CD4-positive, CD25-positive, alpha-beta regulatory T cell (primary cell): ENCODE results near the gene MGST2. TPM values are rescaled to one million over a fixed set of nuclear protein-coding genes. Genes with fewer than 3 reads are reported as not detected.

ENCODE experiments used
- ATAC-seq, 2 donors: fragments of 150-1000 bp; cut with Tn5 transposase; one replicate each; pipeline ENCODE4 v1.10.0; 2021; ENCODE audit warnings: low read depth in 2 of 2, moderate number of reproducible peaks in 2 of 2, moderate library complexity in 1 of 2
- DNase-seq, 3 donors: peaks; one replicate each; pipeline versions ENCODE4 v3.0.0 to v3.0.0-alpha.2; 2012 to 2022; ENCODE audit warnings: mixed read lengths in 1 of 3
- H3K27ac ChIP-seq: one replicate; pipeline ENCODE4 v1.7.0; 2013; ENCODE audit warnings: mild to moderate bottlenecking, low read length; ENCODE audit not compliant: insufficient read depth, poor library complexity, severe bottlenecking
- H3K27me3 ChIP-seq: one replicate; pipeline ENCODE4 v1.7.0; 2013; ENCODE audit warnings: low read length; ENCODE audit not compliant: control insufficient read depth, insufficient read depth
- H3K36me3 ChIP-seq: one replicate; pipeline ENCODE4 v1.7.0; 2013; ENCODE audit warnings: mild to moderate bottlenecking, low read length, moderate library complexity; ENCODE audit not compliant: control insufficient read depth, insufficient read depth
- H3K4me1 ChIP-seq: 2 replicates; pipeline ENCODE4 v1.7.0; 2013; ENCODE audit warnings: mild to moderate bottlenecking, low read length; ENCODE audit not compliant: insufficient read depth, control insufficient read depth, poor library complexity, severe bottlenecking
- H3K4me3 ChIP-seq: one replicate; pipeline ENCODE4 v1.7.0; 2013; ENCODE audit warnings: low read depth, mild to moderate bottlenecking, low read length, moderate library complexity
- H3K9me3 ChIP-seq, 2 experiments: 1 replicate in 1 of 2; 2 replicates in 1 of 2; pipeline ENCODE4 v1.7.0; 2013; ENCODE audit warnings: low read length in 2 of 2, mild to moderate bottlenecking in 1 of 2, moderate library complexity in 1 of 2; ENCODE audit not compliant: control insufficient read depth in 2 of 2
- H3K27ac Mint-ChIP-seq, 3 donors: one replicate each; pipeline ENCODE4 v1.8.0; 2020 to 2022; ENCODE audit warnings: mild to moderate bottlenecking in 3 of 3, mixed read lengths in 3 of 3, moderate library complexity in 2 of 3
- H3K27me3 Mint-ChIP-seq: one replicate; pipeline ENCODE4 v1.8.0; 2022; ENCODE audit warnings: mild to moderate bottlenecking, mixed read lengths
- H3K36me3 Mint-ChIP-seq: one replicate; pipeline ENCODE4 v1.8.0; 2020; ENCODE audit warnings: mixed read lengths
- H3K4me1 Mint-ChIP-seq, 4 donors: one replicate each; pipeline ENCODE4 v1.8.0; 2020 to 2022; ENCODE audit warnings: mixed read lengths in 4 of 4, mild to moderate bottlenecking in 1 of 4
- H3K4me3 Mint-ChIP-seq, 4 donors: one replicate each; pipeline ENCODE4 v1.8.0; 2020 to 2022; ENCODE audit warnings: mild to moderate bottlenecking in 4 of 4, mixed read lengths in 4 of 4, moderate library complexity in 3 of 4
- H3K9me3 Mint-ChIP-seq, 7 donors: one replicate each; pipeline ENCODE4 v1.8.0; 2020 to 2022; ENCODE audit warnings: mixed read lengths in 7 of 7, mild to moderate bottlenecking in 3 of 7, moderate library complexity in 2 of 7
- polyA plus RNA-seq, 4 donors: library from polyadenylated mRNA; unstranded; fragments of 300-500 nt; fragmentation: Illumina TruSeq; gene quantifications; one replicate each; pipeline ENCODE4 v1.2.3, GENCODE V29; 2021
- total RNA-seq: library from RNA; stranded (reverse); gene quantifications from one replicate; pipeline ENCODE4 v1.2.3, GENCODE V29; 2022

MGST2 gene
- total and polyA plus RNA-seq, 5 donors from 2014 or later = 12.3 to 64.9 (median 44.6) TPM

GRCh38 chr4:139685180-139685579 is 19.6 kb downstream of the MGST2 start:
- Mint-ChIP-seq H3K27me3 (no peaks in the 10 kb centered on the region), H3K27ac (peak overlapping the region; percentile 7 to 57 (median 7)), H3K4me3 (no peak overlapping the region), H3K36me3 (peaks cover 30% of the 10 kb centered on the region), H3K4me1 (peaks cover 12 to 27% (median 21%) of the 10 kb centered on the region in 4 donors), H3K9me3 (peaks cover 0 to 5% (median 0%) of the 10 kb centered on the region in 7 donors)
- Histone ChIP-seq H3K27ac (peak overlapping the region; percentile 41), H3K27me3 (no peaks in the 10 kb centered on the region), H3K9me3 (peaks cover 0 to 10% of the 10 kb centered on the region in 2 experiments), H3K4me3 (no peak overlapping the region), H3K36me3 (no peaks in the 10 kb centered on the region), H3K4me1 (no peaks in the 10 kb centered on the region)
- peak in 1 of 2 donors; percentile 46 for ATAC-seq
- peak in 2 of 3 donors; percentile 5 to 56 for DNase-seq

- Mint-ChIP-seq H3K36me3 (peaks cover 27% of the 10 kb centered on the region), H3K27ac (peak overlapping the region in 1 of 3 donors; percentile 38), H3K4me3 (no peak overlapping the region), H3K9me3 (peaks cover 0 to 5% (median 0%) of the 10 kb centered on the region in 7 donors), H3K27me3 (no peaks in the 10 kb centered on the region), H3K4me1 (peaks cover 14 to 24% (median 18%) of the 10 kb centered on the region in 4 donors)
- Histone ChIP-seq H3K36me3 (no peaks in the 10 kb centered on the region), H3K27ac (no peak overlapping the region), H3K4me3 (no peak overlapping the region), H3K4me1 (no peaks in the 10 kb centered on the region), H3K27me3 (no peaks in the 10 kb centered on the region), H3K9me3 (peaks cover 0 to 10% of the 10 kb centered on the region in 2 experiments)
- DNase-seq = no peak
- no peak for ATAC-seq
Measured at GRCh38 chr4:139686130-139686529, 20.5 kb downstream of the MGST2 start.

GRCh38 chr4:139686988-139687387 is 21.4 kb downstream of the MGST2 start:
- H3K27me3 Mint-ChIP-seq = no peaks in the 10 kb centered on the region

GRCh38 chr4:139689093-139689722 is 23.6 kb downstream of the MGST2 start:
- H3K36me3 ChIP-seq = peaks cover 2% of the 10 kb centered on the region
- H3K27me3 Mint-ChIP-seq = no peaks in the 10 kb centered on the region

More at GRCh38 chr4:139686988-139687387, 21.4 kb downstream of the MGST2 start:
- no peaks in the 10 kb centered on the region for H3K27me3 ChIP-seq
- H3K27ac ChIP-seq = no peak overlapping the region
- no peaks in the 10 kb centered on the region for H3K4me1 ChIP-seq
- Mint-ChIP-seq H3K27ac (no peak overlapping the region), H3K4me3 (no peak overlapping the region), H3K9me3 (peaks cover 0 to 5% (median 0%) of the 10 kb centered on the region in 7 donors), H3K36me3 (peaks cover 27% of the 10 kb centered on the region), H3K4me1 (peaks cover 14 to 24% (median 18%) of the 10 kb centered on the region in 4 donors)
- no peak for ATAC-seq
- no peak for DNase-seq
- no peak overlapping the region for H3K4me3 ChIP-seq
- H3K9me3 ChIP-seq = peaks cover 0 to 10% of the 10 kb centered on the region in 2 experiments
- H3K36me3 ChIP-seq = no peaks in the 10 kb centered on the region

GRCh38 chr4:139690419-139690818 is 24.8 kb downstream of the MGST2 start:
- ATAC-seq = no peak
- H3K36me3 Mint-ChIP-seq = peaks cover 16% of the 10 kb centered on the region

More at GRCh38 chr4:139689093-139689722, 23.6 kb downstream of the MGST2 start:
- DNase-seq (no peak), ATAC-seq (no peak)
- no peak overlapping the region for H3K4me3 Mint-ChIP-seq
- Histone ChIP-seq H3K9me3 (peaks cover 0 to 10% of the 10 kb centered on the region in 2 experiments), H3K27me3 (no peaks in the 10 kb centered on the region), H3K4me3 (no peak overlapping the region), H3K27ac (no peak overlapping the region), H3K4me1 (no peaks in the 10 kb centered on the region)
- H3K36me3 Mint-ChIP-seq = peaks cover 22% of the 10 kb centered on the region
- H3K4me1 Mint-ChIP-seq = peaks cover 2 to 10% (median 8%) of the 10 kb centered on the region in 4 donors
- no peak overlapping the region for H3K27ac Mint-ChIP-seq
- peaks cover 0 to 5% (median 0%) of the 10 kb centered on the region in 7 donors for H3K9me3 Mint-ChIP-seq

GRCh38 chr4:139692309-139693012 is 26.8 kb downstream of the MGST2 start:
- H3K27ac Mint-ChIP-seq = peak overlapping the region in 1 of 3 donors; percentile 26
- no peak overlapping the region for H3K4me3 Mint-ChIP-seq
- no peak for DNase-seq
- no peak for ATAC-seq
- H3K36me3 Mint-ChIP-seq = peaks cover 16% of the 10 kb centered on the region
- H3K4me1 Mint-ChIP-seq = peaks cover 0 to 2% (median 0%) of the 10 kb centered on the region in 4 donors
- H3K36me3 ChIP-seq = peaks cover 13% of the 10 kb centered on the region
- no peak overlapping the region for H3K4me3 ChIP-seq
- H3K9me3 ChIP-seq = no peaks in the 10 kb centered on the region
- H3K27me3 Mint-ChIP-seq = no peaks in the 10 kb centered on the region
- H3K4me1 ChIP-seq = no peaks in the 10 kb centered on the region
- H3K27ac ChIP-seq = no peak overlapping the region
- H3K27me3 ChIP-seq = no peaks in the 10 kb centered on the region
- H3K9me3 Mint-ChIP-seq = peaks cover 0 to 4% (median 0%) of the 10 kb centered on the region in 7 donors

More at GRCh38 chr4:139690419-139690818, 24.8 kb downstream of the MGST2 start:
- H3K4me3 Mint-ChIP-seq = no peak overlapping the region
- H3K4me1 Mint-ChIP-seq = peaks cover 1 to 5% (median 3%) of the 10 kb centered on the region in 4 donors
- Histone ChIP-seq H3K9me3 (peaks cover 0 to under 1% of the 10 kb centered on the region in 2 experiments), H3K4me3 (no peak overlapping the region), H3K4me1 (no peaks in the 10 kb centered on the region), H3K27ac (no peak overlapping the region), H3K36me3 (peaks cover 2% of the 10 kb centered on the region), H3K27me3 (no peaks in the 10 kb centered on the region)
- peak overlapping the region in 2 of 3 donors; percentile 36 to 60 for H3K27ac Mint-ChIP-seq
- H3K27me3 Mint-ChIP-seq = no peaks in the 10 kb centered on the region
- H3K9me3 Mint-ChIP-seq = peaks cover 0 to under 1% (median 0%) of the 10 kb centered on the region in 7 donors
- DNase-seq = no peak

GRCh38 chr4:139694522-139695107 is 29.0 kb downstream of the MGST2 start:
- no peaks in the 10 kb centered on the region for H3K27me3 ChIP-seq
- Mint-ChIP-seq H3K9me3 (peaks cover 0 to 8% (median 0%) of the 10 kb centered on the region in 7 donors), H3K36me3 (peaks cover 15% of the 10 kb centered on the region), H3K4me3 (no peak overlapping the region), H3K27ac (no peak overlapping the region), H3K27me3 (no peaks in the 10 kb centered on the region), H3K4me1 (peaks cover 0 to 5% (median 0%) of the 10 kb centered on the region in 4 donors)
- H3K4me3 ChIP-seq = no peak overlapping the region
- ATAC-seq (no peak), DNase-seq (no peak)
- H3K9me3 ChIP-seq = no peaks in the 10 kb centered on the region
- no peaks in the 10 kb centered on the region for H3K4me1 ChIP-seq
- peaks cover 13% of the 10 kb centered on the region for H3K36me3 ChIP-seq
- no peak overlapping the region for H3K27ac ChIP-seq
